Activated naive CD4-positive, alpha-beta T cell treated with anti-CD3 and anti-CD28 coated beads, Interleukin-2, amount 50 U/mL, for 16 hours (primary cell): ENCODE data around the gene RBP3.

Source experiments
- DNase-seq: peaks from one replicate; pipeline ENCODE4 v3.0.0-alpha.2; 2020

The RBP3 gene

GRCh38 chr10:47348138-47348651, at the start of gene RBP3:
RBP3 (plus strand) TSS chr10:47348363; CDS start chr10:47348485, 122 bp downstream.
- no peak for DNase-seq

- DNase-seq: no peak
These were observed 49.4 kb upstream of the RBP3 start for GRCh38 chr10:47298715-47299114.

- DNase-seq: peak; percentile 56
These were observed 48.3 kb upstream of the RBP3 start, which contains the start of gene GDF10 for GRCh38 chr10:47299611-47300428. GDF10 (plus strand) TSS chr10:47300197; CDS start chr10:47300652, 455 bp downstream.

- DNase-seq: no peak
These were observed 47.7 kb upstream of the RBP3 start for GRCh38 chr10:47300429-47300931.

- no peak for DNase-seq
These were observed 46.3 kb upstream of the RBP3 start for GRCh38 chr10:47301833-47302232.

GRCh38 chr10:47303105-47303504, 45.1 kb upstream of the RBP3 start:
- DNase-seq: no peak

- DNase-seq: no peak
These were observed 44.3 kb upstream of the RBP3 start for GRCh38 chr10:47303866-47304265.

GRCh38 chr10:47305566-47305965, 42.6 kb upstream of the RBP3 start:
- DNase-seq: no peak

- no peak for DNase-seq
These were observed 41.6 kb upstream of the RBP3 start for GRCh38 chr10:47306387-47307210.

GRCh38 chr10:47307381-47307780, 40.8 kb upstream of the RBP3 start:
- no peak for DNase-seq

- no peak for DNase-seq
These were observed 39.4 kb upstream of the RBP3 start for GRCh38 chr10:47308775-47309174.

- no peak for DNase-seq
These were observed 38.6 kb upstream of the RBP3 start for GRCh38 chr10:47309408-47310089.

- no peak for DNase-seq
These were observed 38.1 kb upstream of the RBP3 start for GRCh38 chr10:47310090-47310505.

GRCh38 chr10:47311193-47311931, 36.8 kb upstream of the RBP3 start:
- peak; percentile 33 for DNase-seq

- peak; percentile 89 for DNase-seq
These were observed 36.1 kb upstream of the RBP3 start for GRCh38 chr10:47311932-47312662.

- no peak for DNase-seq
These were observed 35.5 kb upstream of the RBP3 start for GRCh38 chr10:47312663-47312995.

- DNase-seq: no peak
These were observed 33.7 kb upstream of the RBP3 start for GRCh38 chr10:47314416-47314970.

- DNase-seq: no peak
These were observed 32.7 kb upstream of the RBP3 start for GRCh38 chr10:47315421-47315820.

- no peak for DNase-seq
These were observed 32.0 kb upstream of the RBP3 start for GRCh38 chr10:47316131-47316530.

- DNase-seq: no peak
These were observed 30.9 kb upstream of the RBP3 start for GRCh38 chr10:47317251-47317650.

- DNase-seq: no peak
These were observed 29.5 kb upstream of the RBP3 start for GRCh38 chr10:47318706-47319105.
